ENCODE results near the gene NTM. TPM values are rescaled to one million over a fixed set of nuclear protein-coding genes. Genes with fewer than 3 reads are reported as not detected.

The NTM gene
- total RNA-seq, 3 donors from 2014 or later = 0.66 to 9.0 (median 1.0) TPM

DNA sequence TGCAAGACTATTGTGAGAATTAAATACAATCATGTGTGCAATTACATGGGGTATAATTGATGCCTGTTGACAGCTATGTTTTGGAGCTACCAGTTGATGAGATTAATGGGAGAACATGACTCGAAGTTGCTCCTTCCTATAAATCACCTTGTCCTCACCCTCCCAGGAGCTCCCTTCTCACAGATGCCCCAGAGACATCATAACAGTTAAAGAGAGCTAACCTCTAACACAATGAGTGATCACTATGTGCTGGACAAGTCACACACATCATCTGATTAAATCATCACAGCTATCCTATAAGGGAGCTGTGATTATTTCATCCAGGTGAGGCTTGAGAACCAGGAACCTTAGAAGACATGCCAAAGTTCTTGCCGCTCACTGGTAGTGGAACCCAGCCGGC, 394.2 kb downstream of the NTM start:
- TF ChIP-seq POLR2A (IDR thresholded peaks at IDR 0.05) (no peak), POLR2AphosphoS5 (IDR thresholded peaks at IDR 0.05) (no peak)
- TF ChIP-seq, protein P1, sequence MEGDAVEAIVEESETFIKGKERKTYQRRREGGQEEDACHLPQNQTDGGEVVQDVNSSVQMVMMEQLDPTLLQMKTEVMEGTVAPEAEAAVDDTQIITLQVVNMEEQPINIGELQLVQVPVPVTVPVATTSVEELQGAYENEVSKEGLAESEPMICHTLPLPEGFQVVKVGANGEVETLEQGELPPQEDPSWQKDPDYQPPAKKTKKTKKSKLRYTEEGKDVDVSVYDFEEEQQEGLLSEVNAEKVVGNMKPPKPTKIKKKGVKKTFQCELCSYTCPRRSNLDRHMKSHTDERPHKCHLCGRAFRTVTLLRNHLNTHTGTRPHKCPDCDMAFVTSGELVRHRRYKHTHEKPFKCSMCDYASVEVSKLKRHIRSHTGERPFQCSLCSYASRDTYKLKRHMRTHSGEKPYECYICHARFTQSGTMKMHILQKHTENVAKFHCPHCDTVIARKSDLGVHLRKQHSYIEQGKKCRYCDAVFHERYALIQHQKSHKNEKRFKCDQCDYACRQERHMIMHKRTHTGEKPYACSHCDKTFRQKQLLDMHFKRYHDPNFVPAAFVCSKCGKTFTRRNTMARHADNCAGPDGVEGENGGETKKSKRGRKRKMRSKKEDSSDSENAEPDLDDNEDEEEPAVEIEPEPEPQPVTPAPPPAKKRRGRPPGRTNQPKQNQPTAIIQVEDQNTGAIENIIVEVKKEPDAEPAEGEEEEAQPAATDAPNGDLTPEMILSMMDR (IDR thresholded peaks at IDR 0.05) = no peak
- intact Hi-C loops (cut with DNase I; ENCODE audit: low total_unique reads) = no loop called here
- Histone ChIP-seq H3K9me3 (no peaks in the 10 kb centered on the region), H3K4me3 (no peak overlapping the region), H3K27me3 (peaks cover 0 to 5% of the 10 kb centered on the region in 2 donors), H3K27ac (no peak overlapping the region), H3K4me1 (no peaks in the 10 kb centered on the region), H3K36me3 (no peaks in the 10 kb centered on the region)
- DNase-seq (ENCODE audit: low spot score in 2 of 2) = no peak

DNA sequence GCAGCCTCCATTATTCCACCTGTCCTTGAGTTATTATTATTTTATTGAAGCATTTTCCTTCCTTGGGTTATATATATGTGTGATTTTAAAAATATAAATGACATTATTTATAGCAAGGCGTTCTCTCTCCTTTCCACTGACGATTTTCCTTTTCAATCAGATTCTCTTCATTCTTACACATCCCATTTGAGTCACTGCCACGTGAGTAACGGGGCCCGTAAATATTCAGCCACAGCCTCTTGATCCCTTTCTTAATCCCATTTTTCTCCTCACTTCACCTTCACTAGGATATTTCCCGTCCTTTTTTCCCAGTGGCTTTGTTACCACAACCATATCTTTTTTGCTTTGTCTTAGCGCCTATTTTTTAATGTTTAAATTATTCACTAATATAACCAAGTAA, 396.2 kb downstream of the NTM start:
- Histone ChIP-seq H3K27me3 (peaks cover 0 to 8% of the 10 kb centered on the region in 2 donors), H3K4me1 (no peaks in the 10 kb centered on the region), H3K9me3 (no peaks in the 10 kb centered on the region), H3K4me3 (no peak overlapping the region), H3K36me3 (no peaks in the 10 kb centered on the region), H3K27ac (no peak overlapping the region)
- TF ChIP-seq, protein P1 (IDR thresholded peaks at IDR 0.05) = no peak
- no peak for TF ChIP-seq POLR2AphosphoS5 (IDR thresholded peaks at IDR 0.05)
- TF ChIP-seq POLR2A (IDR thresholded peaks at IDR 0.05) = no peak
- DNase-seq (ENCODE audit: low spot score in 2 of 2) = no peak
- intact Hi-C loops (cut with DNase I; ENCODE audit: low total_unique reads) = no loop called here

GRCh38 chr11:131767421-131767820, 397.0 kb downstream of the NTM start:
- Histone ChIP-seq H3K4me1 (no peaks in the 10 kb centered on the region), H3K36me3 (no peaks in the 10 kb centered on the region), H3K27me3 (peaks cover 0 to 8% of the 10 kb centered on the region in 2 donors), H3K4me3 (no peak overlapping the region), H3K9me3 (no peaks in the 10 kb centered on the region), H3K27ac (no peak overlapping the region)
- no peak for DNase-seq (ENCODE audit: low spot score in 2 of 2)
- intact Hi-C loops (cut with DNase I; ENCODE audit: low total_unique reads) = no loop called here
- TF ChIP-seq POLR2A (IDR thresholded peaks at IDR 0.05) (no peak), POLR2AphosphoS5 (IDR thresholded peaks at IDR 0.05) (no peak)
- TF ChIP-seq, protein P1 (IDR thresholded peaks at IDR 0.05) = no peak

GRCh38 chr11:131770801-131771200, 400.4 kb downstream of the NTM start:
- TF ChIP-seq POLR2AphosphoS5 (IDR thresholded peaks at IDR 0.05) (no peak), POLR2A (IDR thresholded peaks at IDR 0.05) (no peak)
- TF ChIP-seq, protein P1 (IDR thresholded peaks at IDR 0.05) = no peak
- no peak for DNase-seq (ENCODE audit: low spot score in 2 of 2)
- Histone ChIP-seq H3K27ac (no peak overlapping the region), H3K36me3 (no peaks in the 10 kb centered on the region), H3K9me3 (no peaks in the 10 kb centered on the region), H3K4me1 (no peaks in the 10 kb centered on the region), H3K4me3 (no peak overlapping the region), H3K27me3 (peaks cover 0 to 13% of the 10 kb centered on the region in 2 donors)
- intact Hi-C loops (cut with DNase I; ENCODE audit: low total_unique reads) = no loop called here

GRCh38 chr11:131771471-131771870, 401.1 kb downstream of the NTM start:
- no peak for DNase-seq (ENCODE audit: low spot score in 2 of 2)
- Histone ChIP-seq H3K4me1 (no peaks in the 10 kb centered on the region), H3K27me3 (peaks cover 0 to 10% of the 10 kb centered on the region in 2 donors), H3K36me3 (no peaks in the 10 kb centered on the region), H3K4me3 (no peak overlapping the region), H3K9me3 (no peaks in the 10 kb centered on the region), H3K27ac (no peak overlapping the region)
- TF ChIP-seq POLR2A (IDR thresholded peaks at IDR 0.05) = no peak
- TF ChIP-seq, protein P1 (IDR thresholded peaks at IDR 0.05) = no peak
- TF ChIP-seq POLR2AphosphoS5 (IDR thresholded peaks at IDR 0.05) = no peak
- intact Hi-C loops (cut with DNase I; ENCODE audit: low total_unique reads) = no loop called here

Data from breast epithelium (tissue), 4 donors.